Pancreas (tissue), 10 donors: ENCODE results near the gene INAFM2. TPM values are rescaled to one million over a fixed set of nuclear protein-coding genes. Genes with fewer than 3 reads are reported as not detected.

Source experiments
- ATAC-seq, 4 donors: fragments of 200-7000 bp; cut with Tn5 transposase; one replicate each; pipeline versions ENCODE4 v1.8.0 to v1.9.1; 2020; ENCODE audit warnings: mild to moderate bottlenecking in 4 of 4, moderate library complexity in 4 of 4
- DNase-seq, 6 donors: peaks; one replicate each; pipeline ENCODE4 v3.0.0-alpha.2; 2020
- FAIRE-seq: peaks from 2 replicates; lab custom pipeline; 2012; peaks lifted over from hg19 to GRCh38; lab: Jason Lieb, UNC
- H3K27ac ChIP-seq, 4 donors: fragments of 200-600 bp; sonication (generic); 1 replicate in 3 of 4; 2 replicates in 1 of 4; pipeline versions ENCODE4 v1.5.0 to v1.8.0; 2020
- H3K27me3 ChIP-seq, 4 donors: fragments of 200-600 bp; one replicate each; pipeline ENCODE4 v1.8.0; 2021
- H3K36me3 ChIP-seq, 3 donors: fragments of 200-600 bp; sonication (generic) in 1 of 3; one replicate each; pipeline versions ENCODE4 v1.5.0 to v1.8.0; 2020 to 2021
- H3K4me1 ChIP-seq, 3 donors: fragments of 200-600 bp; one replicate each; pipeline ENCODE4 v1.8.0; 2021
- H3K4me3 ChIP-seq, 4 donors: fragments of 200-600 bp; sonication (generic) in 2 of 4; one replicate each; pipeline versions ENCODE4 v1.5.0 to v1.8.0; 2020 to 2021
- H3K9me3 ChIP-seq, 4 donors: fragments of 200-600 bp; one replicate each; pipeline ENCODE4 v1.8.0; 2021
- WGBS, 2 donors: extraction: QIAGEN DNeasy Blood & Tissue Kit; methylation state at CpG; one replicate each; pipeline ENCODE4 v1.1.7; 2013; 5-methylcytosine and 5-hydroxymethylcytosine counted together
- intact Hi-C, 3 donors: fragments of 100-400 bp; cut with DNase I; formaldehyde crosslinking; loops; one replicate each; pipeline versions ENCODE4 v1.11.1 to v1.14.2; 2022
- polyA plus RNA-seq, 2 donors: library from polyadenylated mRNA; stranded (reverse); fragments of 200-250 nt; gene quantifications; one replicate each; pipeline ENCODE4 v1.2.3, GENCODE V29; 2013
- total RNA-seq, 6 donors: library from RNA; stranded (reverse); fragmentation: NEBNext Ultra II Directional in 4 of 6; extraction: Animal tissue kit (Norgen Biotek cat#: 25700) in 4 of 6; gene quantifications; one replicate each; pipeline versions ENCODE4 v1.2.1 to v1.2.4, GENCODE V29; 2021 to 2023
- TF ChIP-seq, protein P1 (sequence below), 4 donors: fragments of 200-600 bp; sonication (generic) in 3 of 4; IDR thresholded peaks; one replicate each; pipeline versions ENCODE4 v1.5.0 to v1.8.0; 2021; ENCODE audit warnings: antibody characterized with exemption in 4 of 4
- donor health status: healthy with polysubstance abuse.
- donor health status: DM: no; HTN: no; CAD: no; lungs with moderate emphysema.
- donor health status: DM: no; HTN: no; CAD: no.
- donor health status: control.
- donor health status: control.
- donor health status: Bipolar disorder and iron deficiency.
- donor health status: DM: yes; HTN: yes; CAD: no.
- donor health status: DM: no; HTN: no; CAD: no.
- donor health status: DM: no; HTN: no; CAD: no.
- donor health status: DM: yes; HTN: yes; CAD: no.

Gene INAFM2
- total and polyA plus RNA-seq, 8 donors = 6.5 to 16.4 (median 11.3) TPM

DNA sequence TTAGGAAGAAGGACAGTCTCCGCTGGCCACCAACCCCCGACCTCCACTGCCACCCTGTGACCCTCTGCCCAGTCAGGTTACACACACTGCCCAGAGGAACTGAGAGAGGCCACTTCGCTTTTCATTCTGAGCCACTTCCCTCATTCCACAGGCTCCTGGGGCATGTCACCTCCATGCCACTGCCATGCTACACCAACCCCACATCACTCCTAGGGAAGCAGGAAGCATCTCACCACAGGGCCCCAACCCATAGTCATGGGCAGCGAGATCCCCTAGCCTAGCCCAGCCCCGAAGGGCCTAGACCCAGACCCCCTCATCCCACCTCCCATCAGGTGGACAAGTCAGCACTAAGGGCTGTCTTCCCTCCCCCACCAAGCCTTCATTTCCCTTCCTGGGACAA lies 17.1 kb upstream of the INAFM2 start:
- Histone ChIP-seq H3K27ac (no peak overlapping the region), H3K9me3 (no peaks in the 10 kb centered on the region), H3K4me1 (no peaks in the 10 kb centered on the region), H3K36me3 (no peaks in the 10 kb centered on the region), H3K4me3 (peak overlapping the region in 1 of 4 donors; percentile 35), H3K27me3 (no peaks in the 10 kb centered on the region)
- ATAC-seq (peak in 1 of 4 donors; percentile 20), DNase-seq (no peak), FAIRE-seq (no peak)
- intact Hi-C loops = no loop called here
- TF ChIP-seq, protein P1, sequence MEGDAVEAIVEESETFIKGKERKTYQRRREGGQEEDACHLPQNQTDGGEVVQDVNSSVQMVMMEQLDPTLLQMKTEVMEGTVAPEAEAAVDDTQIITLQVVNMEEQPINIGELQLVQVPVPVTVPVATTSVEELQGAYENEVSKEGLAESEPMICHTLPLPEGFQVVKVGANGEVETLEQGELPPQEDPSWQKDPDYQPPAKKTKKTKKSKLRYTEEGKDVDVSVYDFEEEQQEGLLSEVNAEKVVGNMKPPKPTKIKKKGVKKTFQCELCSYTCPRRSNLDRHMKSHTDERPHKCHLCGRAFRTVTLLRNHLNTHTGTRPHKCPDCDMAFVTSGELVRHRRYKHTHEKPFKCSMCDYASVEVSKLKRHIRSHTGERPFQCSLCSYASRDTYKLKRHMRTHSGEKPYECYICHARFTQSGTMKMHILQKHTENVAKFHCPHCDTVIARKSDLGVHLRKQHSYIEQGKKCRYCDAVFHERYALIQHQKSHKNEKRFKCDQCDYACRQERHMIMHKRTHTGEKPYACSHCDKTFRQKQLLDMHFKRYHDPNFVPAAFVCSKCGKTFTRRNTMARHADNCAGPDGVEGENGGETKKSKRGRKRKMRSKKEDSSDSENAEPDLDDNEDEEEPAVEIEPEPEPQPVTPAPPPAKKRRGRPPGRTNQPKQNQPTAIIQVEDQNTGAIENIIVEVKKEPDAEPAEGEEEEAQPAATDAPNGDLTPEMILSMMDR (IDR thresholded peaks at IDR 0.05) = no peak
- WGBS, 2 donors = 81 to 91% methylated on average over 5 of the region's 5 CpGs

DNA sequence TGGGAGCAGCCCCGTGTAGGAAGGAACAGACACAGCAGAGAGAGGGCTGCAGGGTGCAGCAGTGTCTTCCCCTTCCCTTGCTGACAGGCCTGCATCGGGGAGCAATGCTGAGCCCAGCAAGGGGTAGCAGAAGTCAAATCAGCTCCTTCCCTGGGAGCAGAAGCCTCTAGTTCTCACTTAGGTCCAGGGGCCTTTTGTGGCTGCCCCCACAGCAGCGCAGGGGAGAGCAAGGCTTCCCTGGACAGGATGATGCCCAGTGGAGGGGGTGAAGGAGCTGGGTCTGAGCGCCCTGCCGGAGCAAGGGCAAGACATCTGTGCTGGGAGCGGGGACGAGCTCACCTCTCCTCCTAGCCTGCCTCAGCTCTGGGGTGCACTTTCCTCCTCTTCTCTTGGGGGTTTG lies 16.6 kb upstream of the INAFM2 start:
- no peak overlapping the region for H3K27ac ChIP-seq
- DNase-seq = peak in 2 of 6 donors; percentile 41 to 44
- no peak for FAIRE-seq
- no peaks in the 10 kb centered on the region for H3K4me1 ChIP-seq
- TF ChIP-seq, protein P1 (IDR thresholded peaks at IDR 0.05) = no peak
- H3K27me3 ChIP-seq = no peaks in the 10 kb centered on the region
- H3K4me3 ChIP-seq = peak overlapping the region in 1 of 4 donors; percentile 35
- H3K36me3 ChIP-seq = no peaks in the 10 kb centered on the region
- intact Hi-C loops = no loop called here
- H3K9me3 ChIP-seq = no peaks in the 10 kb centered on the region
- peak in 1 of 4 donors; percentile 12 for ATAC-seq
- WGBS, 2 donors = 87 to 97% methylated on average over 7 of the region's 7 CpGs

DNA sequence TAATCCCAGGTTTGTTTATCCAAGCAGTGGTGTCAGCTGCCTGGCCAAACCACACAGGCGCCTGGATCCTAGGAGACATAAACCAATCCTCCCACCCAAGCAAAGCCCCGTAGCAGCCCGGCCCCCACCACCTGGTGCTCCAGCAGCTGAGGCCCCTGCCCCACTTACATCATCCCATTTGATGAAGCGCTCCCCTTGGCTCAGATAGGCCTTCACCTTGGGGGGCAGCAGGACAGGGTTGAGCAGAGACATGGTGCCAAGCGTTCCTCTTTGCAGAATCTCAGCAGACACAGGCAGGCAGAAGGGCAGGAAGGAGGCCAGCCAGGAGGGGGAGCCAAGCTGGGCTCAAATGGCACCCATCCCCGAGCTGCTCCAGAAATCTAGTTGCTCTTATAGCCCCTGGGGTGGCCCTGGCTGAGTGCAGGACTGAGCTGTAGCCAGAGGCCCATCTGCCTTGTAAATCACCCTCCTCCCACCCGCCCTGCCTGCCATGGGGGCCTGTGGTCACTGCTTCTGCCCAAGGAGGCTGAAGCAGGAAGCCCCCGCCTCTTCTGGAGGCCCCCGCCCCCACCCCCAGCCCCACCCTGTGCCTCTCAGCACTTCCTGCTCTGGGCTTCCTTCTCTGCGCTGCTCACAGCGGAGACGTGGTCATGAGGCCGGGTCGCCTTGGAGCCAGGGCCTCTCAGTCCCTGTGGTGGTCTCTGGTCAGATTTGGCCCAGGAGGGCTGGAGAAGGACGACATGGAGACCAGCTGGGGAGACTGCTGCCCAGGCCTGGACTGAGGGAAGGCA lies 15.9 kb upstream of the INAFM2 start, which contains the start of gene PLCB2:
Gene PLCB2 (minus strand): TSS at position 515 of the 791 bp plus-strand sequence. CDS start 263 bp downstream, at position 252.
- Histone ChIP-seq H3K27me3 (no peaks in the 10 kb centered on the region), H3K9me3 (no peaks in the 10 kb centered on the region), H3K27ac (peak within 1 kb of the TSS in 1 of 4 donors; percentile 34), H3K4me3 (peak within 1 kb of the TSS in 1 of 4 donors; percentile 35), H3K4me1 (no peaks in the 10 kb centered on the region), H3K36me3 (no peaks in the 10 kb centered on the region)
- TF ChIP-seq, protein P1 (IDR thresholded peaks at IDR 0.05) = no peak
- DNase-seq (peak in 2 of 6 donors; percentile 51 to 58), ATAC-seq (peak in 3 of 4 donors; percentile 31 to 64 (median 61)), FAIRE-seq (no peak)
- 82% methylated on average over 14 to 15 of the region's 15 CpGs for WGBS, 2 donors
- intact Hi-C loops = no loop called here

DNA sequence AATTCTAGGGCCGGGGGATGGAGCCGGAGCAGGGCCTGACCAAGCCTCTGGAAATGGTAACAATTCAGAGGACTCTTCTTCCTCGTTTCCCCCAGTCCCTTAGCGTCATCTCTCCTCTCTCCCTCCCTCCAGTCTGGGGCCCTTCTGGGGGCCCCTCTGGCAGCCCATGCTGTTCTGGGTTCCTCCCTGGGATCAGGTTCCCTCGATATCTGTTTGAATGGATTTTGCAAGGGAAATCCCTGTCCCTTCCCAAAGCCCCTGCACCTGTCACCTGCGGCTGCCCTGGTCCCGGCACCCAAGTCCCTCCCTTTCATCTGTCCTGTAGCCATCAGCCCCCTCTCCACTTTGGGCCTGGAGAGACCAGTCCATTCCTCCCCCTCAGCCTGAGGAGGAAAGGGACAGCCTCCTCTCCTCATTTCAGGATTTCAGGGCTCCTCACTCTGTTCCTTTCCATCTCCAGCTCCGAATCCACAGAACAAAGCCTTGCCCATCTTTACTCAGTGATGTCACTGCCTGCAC lies 14.1 kb upstream of the INAFM2 start:
- DNase-seq (peak in 1 of 6 donors; percentile 24), ATAC-seq (no peak), FAIRE-seq (no peak)
- Histone ChIP-seq H3K4me1 (peaks cover 0 to 14% (median 8%) of the 10 kb centered on the region in 3 donors), H3K4me3 (no peak overlapping the region), H3K9me3 (no peaks in the 10 kb centered on the region), H3K27ac (no peak overlapping the region), H3K36me3 (no peaks in the 10 kb centered on the region), H3K27me3 (no peaks in the 10 kb centered on the region)
- intact Hi-C loops = no loop called here
- 89 to 96% methylated on average over 8 of the region's 8 CpGs for WGBS, 2 donors
- TF ChIP-seq, protein P1 (IDR thresholded peaks at IDR 0.05) = no peak
